HepG2 (cell line): ENCODE measurements around the gene CADM1. TPM values are rescaled to one million over a fixed set of nuclear protein-coding genes. Genes with fewer than 3 reads are reported as not detected.
A peak's percentile ranks its signal among the peaks of the same experiment; 100 is the strongest.

Source experiments
- ATAC-seq: fragments of 200-7000 bp; cut with Tn5 transposase; 3 replicates; pipeline ENCODE4 v1.9.1; 2020; ENCODE audit warnings: mild to moderate bottlenecking, moderate library complexity
- BruUV-seq: library from RNA; stranded (reverse); fragments of 400-500 nt; replicated peaks from 2 replicates; lab custom pipeline; 2021; lab: Mats Ljungman, UMichigan
- CTCF ChIA-PET: fragments of 300-600 bp; formaldehyde crosslinking; extraction: SDS; loops from one replicate; lab custom pipeline; 2021; ENCODE audit warnings: low total read pairs, inconsistent platforms, low intra/inter-chr PET ratio; lab: Yijun Ruan, JAX
- POLR2A ChIA-PET: fragments of 350-600 bp; sonication (Branson Sonifier 250); formaldehyde crosslinking; loops from one replicate; lab custom pipeline; 2020; ENCODE audit warnings: antibody characterized with exemption, inconsistent platforms; lab: Yijun Ruan, JAX
- DNase-seq: peaks from one replicate; pipeline ENCODE4 v3.0.0-alpha.2; 2015; ENCODE audit warnings: low spot score
- FAIRE-seq: peaks from 3 replicates; lab custom pipeline; 2011; peaks lifted over from hg19 to GRCh38; lab: Jason Lieb, UNC
- H2AFZ ChIP-seq: one replicate; pipeline ENCODE4 v1.6.1; 2011; ENCODE audit warnings: low read length, inconsistent platforms
- H3K27ac ChIP-seq: fragments of 300-600 bp; 3 replicates; pipeline ENCODE4 v1.8.0; 2011; ENCODE audit warnings: mixed run types, mild to moderate bottlenecking, mixed read lengths, low read length, inconsistent platforms; ENCODE audit not compliant: insufficient read depth; ENCODE audit errors: extremely low read length
- H3K27me3 ChIP-seq, 2 experiments: fragments of 200-600 bp in 1 of 2; 2 replicates in 1 of 2; 3 replicates in 1 of 2; pipeline versions ENCODE4 v1.6.0 to v1.8.0; 2011; ENCODE audit warnings: low read length in 2 of 2, mild to moderate bottlenecking in 2 of 2, moderate library complexity in 2 of 2, inconsistent platforms in 1 of 2; ENCODE audit not compliant: insufficient read depth in 2 of 2, control insufficient read depth in 1 of 2
- H3K36me3 ChIP-seq, 2 experiments: fragments of 200-600 bp in 1 of 2; replicated peaks in 1 of 2; 2 replicates in 1 of 2; 3 replicates in 1 of 2; pipeline versions ENCODE4 v1.5.1 to v1.8.0; 2011; ENCODE audit warnings: low read length in 2 of 2, inconsistent platforms in 1 of 2; ENCODE audit not compliant: insufficient read depth in 2 of 2, control insufficient read depth in 1 of 2
- H3K4me1 ChIP-seq: 2 replicates; pipeline ENCODE4 v1.5.1; 2012; ENCODE audit warnings: low read length, inconsistent platforms; ENCODE audit not compliant: insufficient read depth
- H3K4me2 ChIP-seq: 2 replicates; pipeline ENCODE4 v1.6.0; 2011; ENCODE audit warnings: low read depth, low read length, inconsistent platforms
- H3K4me3 ChIP-seq, 3 experiments: fragments of 200-600 bp in 1 of 3; sonication (generic), shearing (Covaris generic) in 1 of 3; replicated peaks in 1 of 3; 2 replicates each; pipeline ENCODE4 v1.5.1; 2011 to 2016; ENCODE audit warnings: low read length in 3 of 3, inconsistent platforms in 2 of 3, low read depth in 2 of 3, mild to moderate bottlenecking in 2 of 3, control low read depth in 1 of 3, mixed read lengths in 1 of 3; ENCODE audit not compliant: insufficient read depth in 1 of 3
- H3K79me2 ChIP-seq: one replicate; pipeline ENCODE4 v1.6.1; 2011; ENCODE audit warnings: low read length, inconsistent platforms; ENCODE audit not compliant: insufficient read depth
- H3K9ac ChIP-seq: 2 replicates; pipeline ENCODE4 v1.6.0; 2011; ENCODE audit warnings: mild to moderate bottlenecking, low read depth, low read length, inconsistent platforms; ENCODE audit not compliant: insufficient read depth
- H3K9me3 ChIP-seq: 2 replicates; pipeline ENCODE4 v1.5.1; 2012; ENCODE audit warnings: mild to moderate bottlenecking, low read length
- H4K20me1 ChIP-seq: 2 replicates; pipeline ENCODE4 v1.6.0; 2011; ENCODE audit warnings: inconsistent platforms, mild to moderate bottlenecking, low read length, moderate library complexity; ENCODE audit not compliant: insufficient read depth
- NR2F6 ChIP-seq, 2 experiments: IDR thresholded peaks; 2 replicates each; pipeline ENCODE4 v1.6.1; 2016; ENCODE audit warnings: antibody characterized with exemption in 1 of 2, mild to moderate bottlenecking in 1 of 2
- SAP130 ChIP-seq: IDR thresholded peaks from 2 replicates; pipeline ENCODE4 v1.6.1; 2016; ENCODE audit warnings: low read depth
- ZNF350 ChIP-seq: sonication (generic); formaldehyde crosslinking; IDR thresholded peaks from 2 replicates; pipeline ENCODE4 v1.4.0; 2020; ENCODE audit warnings: mild to moderate bottlenecking, low read depth, missing genetic modification reagents, borderline replicate concordance
- ZNF687 ChIP-seq: sonication (generic); formaldehyde crosslinking; IDR thresholded peaks from 2 replicates; pipeline ENCODE4 v1.5.1; 2020; ENCODE audit warnings: mild to moderate bottlenecking, missing genetic modification reagents, moderate library complexity
- WGBS: methylation state at CpG from one replicate; pipeline ENCODE4 v1.1.6; 2017; ENCODE audit warnings: low lambda C conversion rate; 5-methylcytosine and 5-hydroxymethylcytosine counted together
- in situ Hi-C: cut with HindIII; loops from 2 replicates; pipeline ENCODE4 v1.10.0; 2017; ENCODE audit warnings: low pct_unique_long_range_greater_than_20kb; ENCODE audit not compliant: extremely low pct_ligation_motif_present
- intact Hi-C: fragments of 100-400 bp; cut with micrococcal nuclease; formaldehyde crosslinking; loops from one replicate; pipeline ENCODE4 v1.10.0; 2022; ENCODE audit not compliant: unreplicated experiment
- polyA plus RNA-seq, 8 experiments: library from polyadenylated mRNA; depleted of rRNA in 3 of 8; stranded (reverse) in 7 of 8; unstranded in 1 of 8; fragments of >200 nt; fragmentation: Illumina TruSeq in 4 of 8; extraction: Trizol in 4 of 8; gene quantifications; 2 replicates each; pipeline versions ENCODE4 v1.2.1 to v1.2.3, GENCODE V29; 2011 to 2016; ENCODE audit warnings: low read depth in 4 of 8, missing spikeins in 1 of 8, mixed read lengths in 1 of 8; ENCODE audit not compliant: insufficient read depth in 1 of 8
- total RNA-seq, 5 experiments: library from RNA; depleted of rRNA; stranded (reverse); fragments of >200 nt; fragmentation: Illumina TruSeq; extraction: Trizol; gene quantifications; 2 replicates each; pipeline ENCODE4 v1.2.3, GENCODE V29; 2016; ENCODE audit warnings: low read depth in 1 of 5

Gene CADM1
- total and polyA plus RNA-seq, 2 of the 13 experiments (the other 11 are each of a cell fraction or from before 2014, with no cell fraction given), result 71.3 to 122 TPM

DNA sequence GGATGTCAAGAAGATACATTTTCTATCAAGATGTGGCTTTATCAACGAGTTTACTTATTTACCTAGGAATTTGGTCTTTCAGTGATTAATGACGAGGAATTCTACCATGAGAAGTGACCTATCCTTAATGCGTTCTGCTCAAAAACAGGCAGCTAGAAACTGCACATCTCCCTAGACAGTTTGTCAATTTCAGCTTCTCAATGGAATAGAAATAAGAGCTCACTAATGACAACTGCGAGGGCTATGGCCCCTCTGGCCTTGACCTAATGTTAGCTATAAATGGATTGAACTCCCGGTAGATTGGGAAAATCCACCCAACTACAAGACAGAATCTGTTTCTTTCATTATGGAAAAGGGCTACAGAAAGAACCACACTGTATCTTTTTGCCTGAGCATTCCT, 223.4 kb downstream of the CADM1 start:
- no peak overlapping the region for H2AFZ ChIP-seq
- ATAC-seq (peak; percentile 57), DNase-seq (peak; percentile 7), FAIRE-seq (no peak)
- H3K4me2 ChIP-seq, result peak overlapping the region; percentile 60
- TSS peak; percentile 73 for BruUV-seq
- CTCF ChIA-PET, result no interaction called here
- POLR2A ChIA-PET, result interaction anchor here (1.4 kb wide), 1 partner anchor 17 kb away, joined by 3 read pairs; no protein-coding TSS in a partner anchor
- peak overlapping the region; percentile 12 for H3K9ac ChIP-seq
- TF ChIP-seq ZNF687 (CRISPR knock-in tag) (no peak), NR2F6 (IDR thresholded peaks at IDR 0.05) (no peak), NR2F6 (CRISPR knock-in tag; IDR thresholded peaks at IDR 0.05) (peak; percentile 33; the same call in 1 of the 2 replicates), ZNF350 (CRISPR knock-in tag) (no peak), SAP130 (0 out of 2 replicates have a peak, but pooled peaks have one; percentile 1)
- intact Hi-C loops, result loop anchor here (2.0 kb wide), 1 partner anchor 32 kb away; no protein-coding TSS in a partner anchor
- H3K79me2 ChIP-seq, result no peaks in the 10 kb centered on the region
- no peaks in the 10 kb centered on the region for H3K9me3 ChIP-seq
- no peaks in the 10 kb centered on the region; the same call in 1 of the 2 replicates for H4K20me1 ChIP-seq
- no peaks in the 10 kb centered on the region for H3K27me3 ChIP-seq
- WGBS, result 40% methylated on average over 5 of the region's 5 CpGs
- no peaks in the 10 kb centered on the region; a peak in 2 of 5 replicates for H3K36me3 ChIP-seq
- peak overlapping the region; percentile 56 for H3K27ac ChIP-seq
- in situ Hi-C loops, result no loop called here
- peak overlapping the region; percentile 2 to 21 (median 3); a peak in 3 of 6 replicates for H3K4me3 ChIP-seq
- peaks cover 30% of the 10 kb centered on the region for H3K4me1 ChIP-seq
